GM12878 (cell line): ENCODE measurements around the gene NSL1. TPM values are rescaled to one million over a fixed set of nuclear protein-coding genes. Genes with fewer than 3 reads are reported as not detected.

Source experiments
- CBFB ChIP-seq: IDR thresholded peaks from 2 replicates; pipeline ENCODE4 v1.6.1; 2016; ENCODE audit warnings: antibody characterized with exemption, low read depth
- CEBPB ChIP-seq, 2 experiments: fragments of 150-350 bp in 1 of 2; IDR thresholded peaks; 2 replicates each; pipeline ENCODE4 v1.6.1; 2012 to 2014; ENCODE audit warnings: low read depth in 2 of 2, low read length in 2 of 2, borderline replicate concordance in 1 of 2, inconsistent platforms in 1 of 2
- ETV6 ChIP-seq, 2 experiments: fragments of 450-650 bp in 1 of 2; IDR thresholded peaks in 1 of 2; conservative IDR thresholded peaks in 1 of 2; 2 replicates each; pipeline ENCODE4 v1.6.1; 2014; ENCODE audit warnings: antibody characterized with exemption in 1 of 2, borderline replicate concordance in 1 of 2, low read depth in 1 of 2, mild to moderate bottlenecking in 1 of 2, moderate library complexity in 1 of 2
- FOS ChIP-seq: IDR thresholded peaks from 3 replicates; pipeline ENCODE4 v1.6.1; 2011; ENCODE audit warnings: borderline replicate concordance; ENCODE audit not compliant: insufficient read length; ENCODE audit errors: extremely low read depth
- HDAC2 ChIP-seq: fragments of 200-600 bp; sonication (generic); IDR thresholded peaks from 2 replicates; pipeline ENCODE4 v1.6.1; 2017
- MEF2A ChIP-seq: IDR thresholded peaks from 2 replicates; pipeline ENCODE4 v1.6.1; 2011; ENCODE audit warnings: low read depth, mild to moderate bottlenecking, low read length, moderate library complexity; ENCODE audit not compliant: insufficient read depth
- MYC ChIP-seq: IDR thresholded peaks from 2 replicates; pipeline ENCODE4 v1.6.1; 2011; ENCODE audit warnings: mild to moderate bottlenecking, low read length, moderate library complexity, inconsistent platforms; ENCODE audit not compliant: insufficient read depth, insufficient replicate concordance, insufficient read length, severe bottlenecking
- NKRF ChIP-seq: fragments of 450-650 bp; conservative IDR thresholded peaks from 2 replicates; pipeline ENCODE4 v1.6.1; 2017; ENCODE audit warnings: mild to moderate bottlenecking, moderate library complexity
- NR2C1 ChIP-seq: fragments of 450-650 bp; IDR thresholded peaks from 2 replicates; pipeline ENCODE4 v1.6.1; 2017; ENCODE audit warnings: antibody characterized with exemption, mild to moderate bottlenecking, moderate library complexity
- SIN3A ChIP-seq: IDR thresholded peaks from 2 replicates; pipeline ENCODE4 v1.6.1; 2012; ENCODE audit warnings: low read depth, low read length, improper control_type of control experiment
- SKIL ChIP-seq: fragments of 450-650 bp; IDR thresholded peaks from 2 replicates; pipeline ENCODE4 v1.6.1; 2017; ENCODE audit warnings: mild to moderate bottlenecking, low read depth, inconsistent platforms; ENCODE audit not compliant: poor library complexity, severe bottlenecking
- SREBF2 ChIP-seq: IDR thresholded peaks from 2 replicates; pipeline ENCODE4 v1.6.1; 2012; ENCODE audit warnings: mild to moderate bottlenecking, low read length
- ZBTB11 ChIP-seq: fragments of 450-650 bp; formaldehyde crosslinking; IDR thresholded peaks from 2 replicates; pipeline ENCODE4 v1.5.0; 2022; ENCODE audit warnings: mild to moderate bottlenecking, missing genetic modification characterization
- ZNF24 ChIP-seq: fragments of 450-650 bp; IDR thresholded peaks from 2 replicates; pipeline ENCODE4 v1.6.1; 2017; ENCODE audit warnings: antibody characterized with exemption, mild to moderate bottlenecking
- ZNF687 ChIP-seq: fragments of 450-650 bp; IDR thresholded peaks from 2 replicates; pipeline ENCODE4 v1.6.1; 2017; ENCODE audit warnings: mild to moderate bottlenecking, moderate library complexity
- polyA plus RNA-seq, 11 experiments: library from polyadenylated mRNA; depleted of rRNA in 4 of 11; unstranded in 6 of 11; stranded (reverse) in 5 of 11; fragments of >200 nt; fragmentation: Nextera tagmentation in 4 of 11; fragmentation: Illumina TruSeq in 1 of 11; extraction: Ambion mirVana in 4 of 11; extraction: Trizol in 1 of 11; gene quantifications; 1 replicate in 1 of 11; 2 replicates in 10 of 11; pipeline versions ENCODE4 v1.2.1 to v1.2.3, GENCODE V29; 2011 to 2016; ENCODE audit warnings: inconsistent platforms in 2 of 11, missing spikeins in 2 of 11, low read depth in 1 of 11
- total RNA-seq, 4 experiments: library from RNA; depleted of rRNA in 3 of 4; stranded (reverse); fragments of >200 nt in 3 of 4; fragmentation: Illumina TruSeq in 1 of 4; extraction: Trizol in 1 of 4; gene quantifications; 2 replicates each; pipeline versions ENCODE4 v1.2.1 to v1.2.3, GENCODE V29; 2013 to 2021

NSL1 gene
- total and polyA plus RNA-seq, 10 of the 15 experiments (the other 5 are each of a cell fraction or from before 2014, with no cell fraction given) = 36.7 to 74.2 (median 46.4) TPM

- TF ChIP-seq NKRF (no peak; the same call in 1 of the 2 replicates), SKIL (peak; percentile 78), SREBF2 (no peak), FOS (no peak), HDAC2 (no peak), SIN3A (no peak), CEBPB (IDR thresholded peaks at IDR 0.05; ENCODE audit: borderline replicate concordance in 1 of 2, low read depth in 2 of 2, low read length in 2 of 2) (peak in 1 of 2 experiments; percentile 77; a peak in 2 of 4 replicates), ZNF687 (0 out of 2 replicates have a peak, but pooled peaks have one; percentile 48), MEF2A (peak; percentile 69), ZNF24 (peak; percentile 71), ZBTB11 (no peak), NR2C1 (no peak), MYC (no peak), ETV6 (conservative IDR thresholded peaks at IDR 0.05 in 1 of 2, IDR thresholded peaks at IDR 0.05 in 1 of 2; ENCODE audit: borderline replicate concordance in 1 of 2, low read depth in 1 of 2) (peak in 1 of 2 experiments; percentile 99; a peak in 2 of 4 replicates), CBFB (peak; percentile 59)
Measured at GRCh38 chr1:212678456-212679410, 112.8 kb downstream of the NSL1 start (continued).
